H9 (cell line): Measurements from ENCODE around the gene LOXL1. TPM values are rescaled to one million over a fixed set of nuclear protein-coding genes. Genes with fewer than 3 reads are reported as not detected.

Experiments used
- DNase-seq: peaks from one replicate; pipeline ENCODE4 v3.0.0-alpha.2; 2017
- H2AFZ ChIP-seq: one replicate; pipeline ENCODE4 v1.6.1; 2013; ENCODE audit warnings: mild to moderate bottlenecking, low read length, control low read depth, moderate library complexity
- H2AK5ac ChIP-seq: 2 replicates; pipeline ENCODE4 v1.6.1; 2013; ENCODE audit warnings: low read length, control low read depth, mixed read lengths; ENCODE audit not compliant: insufficient read length
- H2BK120ac ChIP-seq: one replicate; pipeline ENCODE4 v1.6.1; 2013; ENCODE audit warnings: low read depth, mild to moderate bottlenecking, low read length, control low read depth, inconsistent platforms; ENCODE audit not compliant: poor library complexity, severe bottlenecking
- H2BK12ac ChIP-seq: 2 replicates; pipeline ENCODE4 v1.6.1; 2013; ENCODE audit warnings: low read length, control low read depth, mixed read lengths, low read depth; ENCODE audit not compliant: insufficient read length
- H2BK15ac ChIP-seq: 2 replicates; pipeline ENCODE4 v1.6.1; 2013; ENCODE audit warnings: low read depth, low read length, control low read depth
- H2BK20ac ChIP-seq: one replicate; pipeline ENCODE4 v1.6.1; 2013; ENCODE audit warnings: low read depth, mild to moderate bottlenecking, low read length, control low read depth, inconsistent platforms; ENCODE audit not compliant: poor library complexity, severe bottlenecking
- H2BK5ac ChIP-seq: 2 replicates; pipeline ENCODE4 v1.6.1; 2013; ENCODE audit warnings: low read length, control low read depth, mixed read lengths; ENCODE audit not compliant: insufficient read length
- H3K14ac ChIP-seq: 2 replicates; pipeline ENCODE4 v1.6.1; 2013; ENCODE audit warnings: low read length, control low read depth; ENCODE audit not compliant: insufficient read depth
- H3K18ac ChIP-seq: 2 replicates; pipeline ENCODE4 v1.6.1; 2013; ENCODE audit warnings: low read depth, mild to moderate bottlenecking, mixed read lengths, low read length, control low read depth; ENCODE audit not compliant: insufficient read length
- H3K23ac ChIP-seq: 2 replicates; pipeline ENCODE4 v1.6.1; 2013; ENCODE audit warnings: low read length, control low read depth, mixed read lengths, low read depth; ENCODE audit not compliant: insufficient read length
- H3K23me2 ChIP-seq: 2 replicates; pipeline ENCODE4 v1.6.1; 2013; ENCODE audit warnings: low read depth, mild to moderate bottlenecking, mixed read lengths, low read length, control low read depth; ENCODE audit not compliant: insufficient read length, poor library complexity, severe bottlenecking
- H3K27ac ChIP-seq: 2 replicates; pipeline ENCODE4 v1.5.1; 2013; ENCODE audit warnings: low read length, control low read depth, mixed read lengths, low read depth; ENCODE audit not compliant: insufficient read length
- H3K27me3 ChIP-seq: 2 replicates; pipeline ENCODE4 v1.6.1; 2013; ENCODE audit warnings: low read length, control low read depth, inconsistent platforms; ENCODE audit not compliant: insufficient read depth
- H3K4ac ChIP-seq: 2 replicates; pipeline ENCODE4 v1.6.1; 2013; ENCODE audit warnings: low read depth, mild to moderate bottlenecking, control low read depth, inconsistent platforms, low read length, moderate library complexity
- H3K4me1 ChIP-seq: 2 replicates; pipeline ENCODE4 v1.6.1; 2013; ENCODE audit warnings: low read length, control low read depth, inconsistent platforms; ENCODE audit not compliant: insufficient read depth
- H3K4me2 ChIP-seq: 2 replicates; pipeline ENCODE4 v1.6.1; 2013; ENCODE audit warnings: low read length, control low read depth, mixed read lengths; ENCODE audit not compliant: insufficient read length, insufficient read depth
- H3K56ac ChIP-seq: 2 replicates; pipeline ENCODE4 v1.6.1; 2013; ENCODE audit warnings: low read depth, mild to moderate bottlenecking, mixed read lengths, low read length, control low read depth; ENCODE audit not compliant: insufficient read length
- H3K79me1 ChIP-seq: 2 replicates; pipeline ENCODE4 v1.6.1; 2013; ENCODE audit warnings: low read depth, mild to moderate bottlenecking, moderate library complexity, low read length, control low read depth, inconsistent platforms; ENCODE audit not compliant: insufficient read depth, poor library complexity, severe bottlenecking
- H3K79me2 ChIP-seq: 2 replicates; pipeline ENCODE4 v1.6.1; 2013; ENCODE audit warnings: low read length, control low read depth, inconsistent platforms; ENCODE audit not compliant: insufficient read depth
- H3K9ac ChIP-seq: 2 replicates; pipeline ENCODE4 v1.6.1; 2013; ENCODE audit warnings: low read length, control low read depth, mixed read lengths; ENCODE audit not compliant: insufficient read length; ENCODE audit errors: extremely low read depth
- H3K9me3 ChIP-seq: one replicate; pipeline ENCODE4 v1.6.1; 2013; ENCODE audit warnings: low read depth, low read length, inconsistent platforms; ENCODE audit not compliant: control insufficient read depth
- H3T11ph ChIP-seq: one replicate; pipeline ENCODE4 v1.6.1; 2013; ENCODE audit warnings: mild to moderate bottlenecking, low read length, control low read depth, inconsistent platforms
- H4K20me1 ChIP-seq: one replicate; pipeline ENCODE4 v1.6.1; 2013; ENCODE audit not compliant: control insufficient read depth, insufficient read length, insufficient read depth
- H4K5ac ChIP-seq: 2 replicates; pipeline ENCODE4 v1.6.1; 2013; ENCODE audit warnings: low read depth, mild to moderate bottlenecking, mixed read lengths, low read length, control low read depth; ENCODE audit not compliant: insufficient read length
- H4K8ac ChIP-seq: replicated peaks from 2 replicates; pipeline ENCODE4 v1.6.1; 2013; ENCODE audit warnings: low read length, control low read depth, mixed read lengths, low read depth; ENCODE audit not compliant: insufficient read length
- H4K91ac ChIP-seq: 2 replicates; pipeline ENCODE4 v1.6.1; 2013; ENCODE audit warnings: low read depth, mild to moderate bottlenecking, moderate library complexity, mixed read lengths, low read length, control low read depth; ENCODE audit not compliant: insufficient read length
- H3K27ac Mint-ChIP-seq, 3 experiments: 2 replicates in 2 of 3; 3 replicates in 1 of 3; pipeline ENCODE4 v1.8.0; 2020 to 2021; ENCODE audit warnings: mixed read lengths in 3 of 3, mild to moderate bottlenecking in 1 of 3, moderate library complexity in 1 of 3
- H3K27me3 Mint-ChIP-seq: 2 replicates; pipeline ENCODE4 v1.8.0; 2021; ENCODE audit warnings: low read depth, mild to moderate bottlenecking, moderate library complexity, mixed read lengths
- H3K36me3 Mint-ChIP-seq, 3 experiments: 2 replicates in 2 of 3; 3 replicates in 1 of 3; pipeline ENCODE4 v1.8.0; 2020 to 2021; ENCODE audit warnings: low read depth in 3 of 3, mixed read lengths in 3 of 3; ENCODE audit not compliant: insufficient read depth in 1 of 3
- H3K4me1 Mint-ChIP-seq, 2 experiments: 2 replicates each; pipeline ENCODE4 v1.8.0; 2020; ENCODE audit warnings: mixed read lengths in 2 of 2
- H3K4me3 Mint-ChIP-seq, 2 experiments: 2 replicates in 1 of 2; 3 replicates in 1 of 2; pipeline ENCODE4 v1.8.0; 2020 to 2021; ENCODE audit warnings: mild to moderate bottlenecking in 2 of 2, mixed read lengths in 2 of 2, moderate library complexity in 1 of 2
- H3K9me3 Mint-ChIP-seq, 2 experiments: 2 replicates in 1 of 2; 3 replicates in 1 of 2; pipeline ENCODE4 v1.8.0; 2020; ENCODE audit warnings: mild to moderate bottlenecking in 2 of 2, mixed read lengths in 2 of 2, moderate library complexity in 1 of 2
- WGBS: extraction: QIAGEN DNeasy Blood & Tissue Kit; methylation state at CpG from one replicate; pipeline ENCODE4 v1.1.7; 2013; ENCODE audit warnings: missing lambda C conversion rate, low lambda C conversion rate, mixed read lengths; ENCODE audit not compliant: insufficient read length; ENCODE audit errors: extremely low coverage; 5-methylcytosine and 5-hydroxymethylcytosine counted together
- total RNA-seq: library from RNA; stranded (reverse); gene quantifications from 2 replicates; pipeline ENCODE4 v1.2.1, GENCODE V29; 2021
- TF ChIP-seq, protein P1 (sequence below): fragments of 200-600 bp; sonication (generic); conservative IDR thresholded peaks from 3 replicates; pipeline ENCODE4 v1.8.0; 2021; ENCODE audit warnings: antibody characterized with exemption, mild to moderate bottlenecking

Gene LOXL1
- total RNA-seq, 1 experiment from 2014 or later = 9.1 TPM

DNA sequence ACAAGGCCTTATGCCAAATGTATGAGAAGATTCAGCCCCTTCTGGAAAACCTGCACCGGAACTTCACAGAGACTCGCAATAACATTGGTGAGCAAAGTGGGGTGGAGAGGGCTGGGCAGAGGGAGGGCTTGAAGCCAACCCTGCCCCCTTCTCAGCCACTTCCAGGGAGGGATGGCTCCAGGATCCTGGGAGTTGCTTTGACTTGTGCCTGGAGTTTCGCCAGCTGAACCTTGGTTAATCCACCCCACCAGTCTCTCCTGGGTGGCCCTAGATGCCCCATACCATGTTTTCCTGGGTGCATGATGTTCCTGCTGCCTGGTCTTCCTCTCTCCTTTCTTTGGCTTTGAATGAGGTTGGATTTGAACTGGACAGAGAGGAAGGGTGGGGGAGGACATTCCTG lies 42.1 kb upstream of the LOXL1 start:
- no CpG with 5 or more reads among the region's 3 CpGs for WGBS
- Histone ChIP-seq H3K4me1 (no peaks in the 10 kb centered on the region), H2BK5ac (no peak overlapping the region), H3K23ac (no peak overlapping the region), H4K20me1 (no peaks in the 10 kb centered on the region), H3K27me3 (no peaks in the 10 kb centered on the region), H3K9me3 (no peaks in the 10 kb centered on the region), H3K56ac (no peak overlapping the region), H3K79me1 (no peaks in the 10 kb centered on the region), H2BK12ac (no peak overlapping the region), H2AFZ (no peak overlapping the region), H2BK20ac (no peak overlapping the region), H3K4me2 (no peak overlapping the region), H2BK15ac (no peak overlapping the region), H3K9ac (no peak overlapping the region), H4K5ac (no peak overlapping the region), H2AK5ac (no peak overlapping the region), H3T11ph (no peak overlapping the region), H4K91ac (no peak overlapping the region), H3K23me2 (no peaks in the 10 kb centered on the region), H3K27ac (no peak overlapping the region), H3K4ac (no peak overlapping the region), H4K8ac (no peak overlapping the region), H3K18ac (no peak overlapping the region), H2BK120ac (no peak overlapping the region), H3K79me2 (no peaks in the 10 kb centered on the region), H3K14ac (no peak overlapping the region)
- DNase-seq = peak; percentile 5
- Mint-ChIP-seq H3K36me3 (no peaks in the 10 kb centered on the region), H3K9me3 (no peaks in the 10 kb centered on the region; a peak in 1 of 5 replicates), H3K27ac (no peak overlapping the region; a peak in 1 of 7 replicates), H3K4me3 (no peak overlapping the region), H3K27me3 (peaks cover 14% of the 10 kb centered on the region), H3K4me1 (peaks cover 3 to 8% of the 10 kb centered on the region in 2 experiments; a peak in 2 of 4 replicates)
- TF ChIP-seq, protein P1, sequence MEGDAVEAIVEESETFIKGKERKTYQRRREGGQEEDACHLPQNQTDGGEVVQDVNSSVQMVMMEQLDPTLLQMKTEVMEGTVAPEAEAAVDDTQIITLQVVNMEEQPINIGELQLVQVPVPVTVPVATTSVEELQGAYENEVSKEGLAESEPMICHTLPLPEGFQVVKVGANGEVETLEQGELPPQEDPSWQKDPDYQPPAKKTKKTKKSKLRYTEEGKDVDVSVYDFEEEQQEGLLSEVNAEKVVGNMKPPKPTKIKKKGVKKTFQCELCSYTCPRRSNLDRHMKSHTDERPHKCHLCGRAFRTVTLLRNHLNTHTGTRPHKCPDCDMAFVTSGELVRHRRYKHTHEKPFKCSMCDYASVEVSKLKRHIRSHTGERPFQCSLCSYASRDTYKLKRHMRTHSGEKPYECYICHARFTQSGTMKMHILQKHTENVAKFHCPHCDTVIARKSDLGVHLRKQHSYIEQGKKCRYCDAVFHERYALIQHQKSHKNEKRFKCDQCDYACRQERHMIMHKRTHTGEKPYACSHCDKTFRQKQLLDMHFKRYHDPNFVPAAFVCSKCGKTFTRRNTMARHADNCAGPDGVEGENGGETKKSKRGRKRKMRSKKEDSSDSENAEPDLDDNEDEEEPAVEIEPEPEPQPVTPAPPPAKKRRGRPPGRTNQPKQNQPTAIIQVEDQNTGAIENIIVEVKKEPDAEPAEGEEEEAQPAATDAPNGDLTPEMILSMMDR = no peak
